ENCODE results near the gene DYNC2I2. TPM values are rescaled to one million over a fixed set of nuclear protein-coding genes. Genes with fewer than 3 reads are reported as not detected.

DYNC2I2 gene
- total and polyA plus RNA-seq, 2 of the 4 experiments (the other 2 are of a cell fraction), result 33.7 to 37.1 TPM

DNA sequence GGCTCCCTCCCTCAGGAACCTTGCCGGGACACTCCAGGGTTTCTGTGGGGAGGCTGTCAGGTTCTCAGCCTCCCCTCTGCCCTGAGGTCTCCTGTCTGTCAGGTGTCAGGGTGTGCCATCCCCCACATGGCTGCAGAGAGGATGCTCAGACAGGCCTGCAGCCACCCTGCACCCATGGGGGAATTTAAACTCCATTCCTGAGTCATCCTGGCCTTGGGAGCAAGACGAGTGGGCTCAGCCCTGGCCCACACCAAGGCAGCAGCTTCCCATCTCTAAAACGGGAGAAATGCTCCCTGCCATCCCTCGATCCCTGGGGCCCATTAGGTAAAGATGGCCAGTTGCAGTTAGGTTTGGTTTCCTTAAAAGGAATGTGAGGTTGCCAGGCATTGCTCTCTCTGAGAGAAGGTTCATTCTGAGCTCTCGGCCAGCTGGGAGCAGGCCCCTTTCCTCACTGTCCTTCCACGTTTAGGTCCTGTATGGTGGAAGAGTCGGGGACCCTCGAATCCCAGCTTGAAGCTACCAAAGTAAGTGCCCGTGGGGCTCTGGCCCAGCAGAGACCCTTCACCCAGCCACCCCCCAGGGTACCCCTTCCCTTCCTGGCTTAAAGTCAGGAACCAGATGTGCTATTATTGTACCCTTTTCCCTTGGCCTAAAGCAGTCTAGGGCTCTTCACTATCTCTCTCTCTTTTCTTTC is 26.6 kb downstream of the DYNC2I2 start:
- H3K36me3 ChIP-seq (ENCODE audit: control insufficient read depth, insufficient read depth, low read length), result peaks cover 87% of the 10 kb centered on the region
- no peak overlapping the region for H2BK5ac ChIP-seq (ENCODE audit: low read depth, low read length, poor library complexity, severe bottlenecking)
- H2BK15ac ChIP-seq (ENCODE audit: low read depth, low read length), result no peak overlapping the region
- no peak overlapping the region for H2BK20ac ChIP-seq (ENCODE audit: low read depth, low read length)
- no peak overlapping the region for H3K23ac ChIP-seq (ENCODE audit: low read depth, low read length)
- no peak overlapping the region for H3K14ac ChIP-seq (replicated peaks; ENCODE audit: low read depth, low read length)
- intact Hi-C loops (cut with micrococcal nuclease) (no loop called here), in situ Hi-C loops (cut with MboI; ENCODE audit: low sequenced_read_pairs) (no loop called here), dilution Hi-C loops (cut with HindIII; ENCODE audit: low sequenced_read_pairs, unreplicated experiment) (no loop called here)
- H3K4me1 ChIP-seq (ENCODE audit: control insufficient read depth, insufficient read depth, low read length), result peaks cover 4% of the 10 kb centered on the region
- no peak overlapping the region for H3K4me2 ChIP-seq (ENCODE audit: low read depth, low read length)
- ATAC-seq (ENCODE audit: low read depth), result no peak
- H2AFZ ChIP-seq (replicated peaks; ENCODE audit: low read length, poor library complexity), result no peak overlapping the region
- DNase-seq, result no peak
- POLR2A ChIA-PET (ENCODE audit: unreplicated experiment), result interaction anchor here (0.6 kb wide), 1 partner anchor 1437 kb away, joined by 3 read pairs; no protein-coding TSS in a partner anchor
- H2BK120ac ChIP-seq (ENCODE audit: low read depth, low read length), result no peak overlapping the region
- H4K8ac ChIP-seq (ENCODE audit: low read depth in 2 of 2, low read length in 2 of 2), result no peak overlapping the region
- no peak overlapping the region for H4K91ac ChIP-seq (ENCODE audit: insufficient read depth, low read depth, low read length)
- no peak overlapping the region for H3K56ac ChIP-seq (ENCODE audit: extremely low read depth, insufficient read depth, low read length)
- no peak for TF ChIP-seq MXI1 (IDR thresholded peaks at IDR 0.05; ENCODE audit: borderline replicate concordance, low read depth, low read length)
- TF ChIP-seq RFX5 (IDR thresholded peaks at IDR 0.05; ENCODE audit: low read depth, low read length), result no peak
- TF ChIP-seq MAZ (IDR thresholded peaks at IDR 0.05; ENCODE audit: borderline replicate concordance, low read depth, low read length), result no peak
- no peak for TF ChIP-seq CEBPB (IDR thresholded peaks at IDR 0.05; ENCODE audit: low read depth, low read length)
- TF ChIP-seq FOS (IDR thresholded peaks at IDR 0.05; ENCODE audit: low read depth, low read length), result no peak
- no peak for TF ChIP-seq RCOR1 (IDR thresholded peaks at IDR 0.05; ENCODE audit: insufficient replicate concordance, low read length)
- TF ChIP-seq USF2 (IDR thresholded peaks at IDR 0.05; ENCODE audit: low read depth, low read length), result no peak
- no peak for TF ChIP-seq POLR2A (IDR thresholded peaks at IDR 0.05; ENCODE audit: low read depth, low read length)
- TF ChIP-seq ELK1 (IDR thresholded peaks at IDR 0.05; ENCODE audit: borderline replicate concordance, low read depth, low read length), result no peak
- no peak for TF ChIP-seq RAD21 (IDR thresholded peaks at IDR 0.05; ENCODE audit: low read length)
- TF ChIP-seq, protein P1, sequence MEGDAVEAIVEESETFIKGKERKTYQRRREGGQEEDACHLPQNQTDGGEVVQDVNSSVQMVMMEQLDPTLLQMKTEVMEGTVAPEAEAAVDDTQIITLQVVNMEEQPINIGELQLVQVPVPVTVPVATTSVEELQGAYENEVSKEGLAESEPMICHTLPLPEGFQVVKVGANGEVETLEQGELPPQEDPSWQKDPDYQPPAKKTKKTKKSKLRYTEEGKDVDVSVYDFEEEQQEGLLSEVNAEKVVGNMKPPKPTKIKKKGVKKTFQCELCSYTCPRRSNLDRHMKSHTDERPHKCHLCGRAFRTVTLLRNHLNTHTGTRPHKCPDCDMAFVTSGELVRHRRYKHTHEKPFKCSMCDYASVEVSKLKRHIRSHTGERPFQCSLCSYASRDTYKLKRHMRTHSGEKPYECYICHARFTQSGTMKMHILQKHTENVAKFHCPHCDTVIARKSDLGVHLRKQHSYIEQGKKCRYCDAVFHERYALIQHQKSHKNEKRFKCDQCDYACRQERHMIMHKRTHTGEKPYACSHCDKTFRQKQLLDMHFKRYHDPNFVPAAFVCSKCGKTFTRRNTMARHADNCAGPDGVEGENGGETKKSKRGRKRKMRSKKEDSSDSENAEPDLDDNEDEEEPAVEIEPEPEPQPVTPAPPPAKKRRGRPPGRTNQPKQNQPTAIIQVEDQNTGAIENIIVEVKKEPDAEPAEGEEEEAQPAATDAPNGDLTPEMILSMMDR (conservative IDR thresholded peaks at IDR 0.05; ENCODE audit: low read depth, low read length), result no peak
- TF ChIP-seq SMC3 (IDR thresholded peaks at IDR 0.05; ENCODE audit: low read depth, low read length), result no peak
- no peak for TF ChIP-seq MAFK (IDR thresholded peaks at IDR 0.05; ENCODE audit: low read depth, low read length)
- no peak for TF ChIP-seq BHLHE40 (IDR thresholded peaks at IDR 0.05; ENCODE audit: low read depth, low read length)
- TF ChIP-seq CHD1 (IDR thresholded peaks at IDR 0.05; ENCODE audit: low read depth, low read length), result no peak
- no peak for TF ChIP-seq NFE2L2 (IDR thresholded peaks at IDR 0.05; ENCODE audit: low read depth, low read length)
- no peak overlapping the region for H3K4me3 ChIP-seq (ENCODE audit: insufficient read depth, low read depth, low read length)
- H3K9ac ChIP-seq (ENCODE audit: low read depth, low read length), result no peak overlapping the region
- no peaks in the 10 kb centered on the region for H3K9me1 ChIP-seq (ENCODE audit: insufficient read depth, low read length)
- H3K4ac ChIP-seq (ENCODE audit: low read depth, low read length), result no peak overlapping the region
- H4K20me1 ChIP-seq (ENCODE audit: insufficient read depth, low read length), result 0 out of 2 replicates have a peak, but pooled peaks cover 3% of the 10 kb centered on the region
- BruUV-seq (replicated peaks), result no TSS peak
- peaks cover 0 to 27% of the 10 kb centered on the region in 2 experiments; a peak in 2 of 4 replicates for H3K79me1 ChIP-seq (ENCODE audit: low read depth in 1 of 2, low read length in 2 of 2)
- peak overlapping the region; percentile 70 for H2AK9ac ChIP-seq (replicated peaks; ENCODE audit: low read depth, low read length, poor library complexity)
- H3K18ac ChIP-seq (ENCODE audit: low read depth, low read length), result no peak overlapping the region
- no peak overlapping the region for H4K5ac ChIP-seq (ENCODE audit: low read depth, low read length)
- H3K27me3 ChIP-seq (ENCODE audit: control insufficient read depth, insufficient read depth, low read length), result no peaks in the 10 kb centered on the region
- no peak overlapping the region for H2AK5ac ChIP-seq (ENCODE audit: low read depth, low read length)
- WGBS, 2 experiments (ENCODE audit: extremely low coverage in 2 of 2, insufficient read length in 1 of 2), result 0% methylated on average over 1 of the region's 9 CpGs; no CpG with 5 or more reads in 1 of the 2 experiments
- no peak overlapping the region for H3K27ac ChIP-seq (ENCODE audit: insufficient read depth, low read length)
- H3K9me3 ChIP-seq (ENCODE audit: control insufficient read depth, insufficient read depth, low read length), result no peaks in the 10 kb centered on the region
- CTCF ChIA-PET, result no interaction called here
